GM18520 (cell line): ENCODE results near the gene TNFRSF13B.
"Not testable (repeated sequence)": the region's sequence is repeated elsewhere in the genome, so short reads cannot be mapped to it uniquely, and the experiment has no call there.

Experiments
- ATAC-seq: cut with Tn5 transposase; IDR thresholded peaks from one replicate; pipeline ENCODE4 v1.9.1; 2021; ENCODE audit not compliant: unreplicated experiment

Gene TNFRSF13B

GRCh38 chr17:16928406-16929034 lies 43.4 kb downstream of the TNFRSF13B start:
- ATAC-seq = no peak

DNA sequence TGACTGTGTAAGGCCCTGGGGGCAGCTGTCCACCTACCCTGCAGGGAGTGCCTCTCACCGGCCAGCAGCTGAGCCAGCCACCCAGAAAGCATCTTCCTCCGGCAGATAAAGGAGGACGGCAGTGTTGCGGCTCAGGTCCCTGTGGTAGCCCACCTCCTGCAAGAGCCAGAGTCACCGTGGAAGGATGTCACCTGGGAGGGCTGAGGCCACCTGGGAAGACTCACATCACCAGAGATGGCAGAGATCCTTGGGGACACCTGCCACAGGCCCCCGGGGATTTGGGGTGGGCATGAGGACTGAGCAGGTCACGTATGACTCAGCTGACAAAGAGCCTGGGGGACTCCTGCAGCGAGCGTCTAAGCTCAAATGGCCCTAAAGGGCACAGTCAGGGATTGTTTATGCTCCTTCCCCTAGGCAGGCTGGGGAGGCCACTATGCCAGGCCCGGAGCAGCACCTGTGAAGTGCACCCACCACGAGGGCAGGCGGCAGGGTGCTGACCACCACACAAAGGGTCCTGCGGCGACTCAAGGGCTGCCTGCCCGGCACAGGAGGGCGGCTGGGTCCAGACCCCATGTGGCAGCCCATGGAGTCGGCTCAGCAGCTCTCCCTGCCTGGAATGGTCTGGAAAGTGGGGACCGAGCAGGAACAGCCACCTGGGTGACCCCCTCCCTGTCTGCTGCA lies 44.1 kb downstream of the TNFRSF13B start:
- no peak for ATAC-seq

DNA sequence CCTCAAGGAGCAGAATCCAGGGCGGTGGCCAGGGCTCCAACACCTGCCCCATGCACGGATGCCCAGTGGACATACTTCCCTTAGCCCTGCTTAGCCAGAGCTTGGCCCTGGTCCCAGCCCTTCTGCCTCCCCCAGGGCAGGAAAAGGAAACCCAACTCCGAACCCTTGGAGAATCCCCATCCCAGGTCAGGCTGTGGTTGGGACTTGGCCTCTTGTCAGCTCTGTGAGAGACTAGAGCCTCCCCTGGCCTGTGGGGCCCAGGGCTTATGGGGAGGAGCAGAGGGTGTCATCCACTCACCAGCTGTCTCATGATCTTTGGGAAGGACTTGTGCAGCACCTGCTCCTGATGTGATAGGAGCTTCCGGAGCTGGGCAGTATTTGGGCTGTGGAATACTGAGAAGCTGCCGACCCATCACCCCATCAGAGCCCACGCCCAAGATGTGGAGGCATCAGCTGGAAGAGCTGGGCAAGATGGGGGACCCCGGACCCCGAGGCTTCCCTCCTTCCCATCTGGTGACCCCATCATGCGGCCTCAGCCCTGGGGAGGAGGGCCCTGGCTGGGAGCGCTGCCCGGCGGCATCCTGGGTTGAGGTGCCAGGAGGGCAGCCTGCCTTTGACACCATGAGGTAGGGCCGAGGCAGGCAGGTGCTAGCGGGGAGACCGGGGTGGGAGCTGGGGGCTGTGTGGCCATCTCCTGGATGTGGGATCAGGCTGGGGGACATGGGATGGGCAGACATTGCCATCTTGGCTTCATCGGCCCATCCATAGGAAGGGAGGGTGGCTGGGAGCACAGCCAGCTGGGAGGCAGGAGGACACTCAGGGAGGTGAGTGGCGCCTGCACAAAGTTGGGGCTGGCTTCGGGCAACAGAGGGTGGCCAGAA lies 45.1 kb downstream of the TNFRSF13B start:
- no peak for ATAC-seq

DNA sequence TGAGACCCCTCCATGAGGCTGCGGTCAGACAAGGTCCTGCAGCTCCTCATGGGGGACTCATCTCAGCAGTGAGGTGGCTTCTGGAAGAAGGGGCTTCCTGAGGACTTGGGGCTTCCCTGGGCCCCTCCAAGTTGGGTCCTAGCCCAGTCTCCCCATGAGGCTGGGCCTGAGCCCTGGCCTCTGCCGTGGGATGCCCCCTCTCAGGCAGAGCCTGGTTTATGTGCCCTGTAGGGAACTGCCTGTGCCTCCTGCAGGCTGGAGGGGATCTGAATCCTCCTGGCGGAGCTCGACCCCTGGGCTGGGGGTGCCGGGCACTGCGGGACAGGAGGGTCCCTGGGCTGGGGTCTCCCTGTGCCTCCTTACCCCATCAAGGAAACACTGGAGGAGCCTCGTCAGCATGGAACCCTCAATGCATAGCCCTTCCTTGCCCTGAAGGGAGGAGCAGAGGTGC lies 45.8 kb downstream of the TNFRSF13B start:
- no peak for ATAC-seq

DNA sequence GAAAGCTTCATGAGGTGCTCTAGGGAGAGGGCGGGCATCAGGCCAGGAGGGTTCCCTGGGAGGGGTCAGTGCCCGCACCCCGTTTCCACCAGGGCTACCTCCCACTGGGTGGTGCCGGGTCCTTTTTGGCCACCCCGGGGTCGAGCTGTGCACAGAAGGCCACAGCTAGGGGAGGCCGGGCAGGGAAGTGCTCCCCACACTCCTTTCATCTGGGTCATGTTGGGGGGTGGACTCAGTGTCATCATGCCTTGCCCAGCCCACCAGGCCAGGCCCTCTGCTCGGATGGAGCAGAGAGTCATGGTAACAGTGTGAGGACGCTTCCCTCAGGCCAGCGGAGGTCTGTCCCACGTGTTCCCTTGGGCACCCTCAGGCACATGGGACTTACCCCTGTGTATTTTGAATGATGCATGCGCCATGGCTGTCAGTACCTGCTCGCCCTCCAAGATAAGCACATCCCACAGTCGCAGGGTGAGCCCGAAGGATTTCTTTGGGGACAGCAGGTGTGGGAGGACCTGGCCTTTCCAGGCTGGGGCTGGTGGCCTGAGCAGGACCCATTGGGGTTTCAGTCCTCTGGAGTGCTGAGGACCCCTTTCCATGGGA lies 46.4 kb downstream of the TNFRSF13B start:
- no peak for ATAC-seq

DNA sequence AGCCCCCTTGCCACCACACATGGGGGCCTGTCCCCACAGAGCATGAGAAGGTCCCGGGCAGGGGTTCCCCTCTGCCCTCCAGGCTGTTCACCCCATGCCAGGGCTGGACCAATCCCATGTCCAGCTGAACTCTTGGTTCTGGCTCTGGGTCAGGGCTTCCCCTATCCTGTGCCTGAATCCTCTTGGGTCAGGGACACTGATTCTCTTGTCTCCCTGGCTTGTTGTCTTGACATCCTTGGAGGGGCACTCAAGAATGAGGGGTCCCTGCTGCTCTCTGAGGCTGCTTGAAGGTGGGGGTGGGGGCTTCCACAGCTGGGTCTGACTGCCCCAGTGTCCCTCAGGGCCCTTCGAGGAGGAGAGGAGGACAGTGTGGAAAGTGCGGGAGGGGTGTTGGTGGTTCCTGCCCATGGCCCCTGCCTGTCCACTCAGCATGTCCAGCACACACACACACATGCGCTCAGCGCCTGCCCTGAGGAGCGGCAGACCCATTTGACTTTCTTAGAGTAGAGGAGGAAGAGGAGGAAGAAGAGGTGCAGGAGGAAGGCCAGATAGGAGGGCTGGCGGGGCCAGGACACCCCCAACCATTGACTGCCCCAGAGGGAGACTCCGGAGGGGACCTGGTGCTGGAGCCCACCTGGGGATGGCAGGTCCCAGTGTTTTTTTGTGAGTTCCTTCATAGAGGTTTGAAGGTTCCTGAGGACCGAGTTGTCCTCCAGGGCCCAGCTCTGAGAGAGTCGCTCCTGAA lies 47.0 kb downstream of the TNFRSF13B start:
- no peak for ATAC-seq

DNA sequence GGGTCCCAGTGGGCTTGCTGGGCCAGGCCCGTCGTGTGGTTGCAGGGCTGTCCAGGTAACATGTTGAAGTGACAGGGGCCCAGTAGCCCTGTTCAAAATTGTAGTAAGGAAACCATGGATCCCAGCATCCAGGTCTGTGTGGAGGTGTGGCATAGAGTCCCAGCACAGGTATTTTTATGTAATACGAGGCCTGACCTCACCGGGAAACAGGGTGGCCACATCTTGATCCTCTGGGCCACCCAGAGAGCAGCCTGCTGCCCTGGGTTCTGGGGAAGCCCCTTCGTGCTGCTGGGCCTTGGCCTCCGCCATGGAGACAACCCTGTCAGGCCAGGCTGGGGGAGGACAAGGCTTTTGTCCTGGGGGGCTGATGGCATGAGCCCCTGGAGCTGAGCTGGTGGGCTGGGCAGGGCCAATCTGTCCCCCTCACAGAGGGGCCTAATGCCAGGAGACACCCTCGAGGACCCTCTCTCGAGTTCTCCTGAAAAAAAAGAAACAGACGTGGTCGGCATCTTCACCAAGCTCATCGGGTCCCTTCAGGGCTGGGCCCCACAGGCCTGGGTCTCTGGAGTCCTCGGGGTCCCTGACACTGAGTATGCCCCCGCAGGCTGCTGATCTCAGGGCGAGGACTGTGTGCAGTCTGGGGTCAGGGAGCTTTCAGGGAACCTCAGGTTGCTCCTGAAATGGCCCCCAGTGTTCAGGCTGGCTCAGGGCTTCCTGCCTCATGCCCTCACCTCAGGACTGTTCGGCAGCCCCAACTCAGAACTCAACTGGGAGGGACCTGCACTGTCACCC lies 47.8 kb downstream of the TNFRSF13B start:
- no peak for ATAC-seq

GRCh38 chr17:16923097-16923903 lies 48.6 kb downstream of the TNFRSF13B start:
- no peak for ATAC-seq

DNA sequence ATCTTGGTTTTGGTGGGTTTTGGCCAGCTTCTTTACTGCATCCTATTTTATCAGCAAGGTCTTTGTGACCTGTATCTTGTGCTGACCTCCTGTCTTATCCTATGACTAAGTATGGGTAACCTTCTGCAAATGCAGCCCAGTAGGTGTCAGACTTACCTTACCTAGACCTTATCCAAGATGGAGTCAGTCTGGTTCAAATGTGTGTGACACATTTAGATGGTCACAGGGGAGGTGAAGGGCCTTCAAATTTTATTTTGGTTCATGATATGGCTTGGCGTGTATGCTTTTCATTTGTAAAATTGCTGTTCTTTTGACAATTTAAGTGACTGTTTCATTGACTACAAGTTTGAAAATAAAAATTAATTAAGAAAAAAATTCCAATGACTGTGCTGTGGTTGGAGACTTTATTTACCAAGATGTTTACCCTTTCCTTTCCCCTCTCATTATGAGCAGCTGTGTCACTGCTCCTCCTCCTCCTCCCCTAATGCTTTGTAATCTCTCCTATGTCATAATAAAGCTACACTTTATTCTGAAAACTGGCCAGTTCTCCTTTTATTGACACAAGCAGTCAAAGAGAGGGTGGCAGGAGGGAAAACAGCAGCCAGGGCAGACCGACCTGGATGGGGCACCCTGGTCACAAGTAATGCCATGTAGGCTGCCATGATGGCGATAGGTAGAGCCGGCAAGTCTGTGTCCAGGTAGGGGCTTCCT lies 49.4 kb downstream of the TNFRSF13B start:
- no peak for ATAC-seq

DNA sequence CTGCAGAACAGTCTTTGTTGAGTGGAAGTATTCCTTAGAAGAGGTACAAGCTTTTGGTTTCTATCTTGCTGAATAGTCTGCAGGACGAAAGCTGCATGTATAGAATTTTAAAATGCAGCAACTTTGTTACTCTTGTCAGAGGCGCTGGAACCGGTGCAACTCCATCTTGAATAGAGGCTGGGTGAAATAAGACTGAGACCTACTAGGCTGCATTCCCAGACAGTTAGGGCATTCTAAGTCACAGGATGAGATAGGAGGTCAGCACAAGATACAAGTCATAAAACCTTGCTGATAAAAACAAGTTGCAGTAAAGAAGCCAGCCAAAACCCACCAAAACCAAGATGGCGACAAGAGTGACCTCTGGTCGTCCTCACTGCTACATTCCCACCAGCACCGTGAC lies 50.5 kb downstream of the TNFRSF13B start:
- not testable (repeated sequence) for ATAC-seq

DNA sequence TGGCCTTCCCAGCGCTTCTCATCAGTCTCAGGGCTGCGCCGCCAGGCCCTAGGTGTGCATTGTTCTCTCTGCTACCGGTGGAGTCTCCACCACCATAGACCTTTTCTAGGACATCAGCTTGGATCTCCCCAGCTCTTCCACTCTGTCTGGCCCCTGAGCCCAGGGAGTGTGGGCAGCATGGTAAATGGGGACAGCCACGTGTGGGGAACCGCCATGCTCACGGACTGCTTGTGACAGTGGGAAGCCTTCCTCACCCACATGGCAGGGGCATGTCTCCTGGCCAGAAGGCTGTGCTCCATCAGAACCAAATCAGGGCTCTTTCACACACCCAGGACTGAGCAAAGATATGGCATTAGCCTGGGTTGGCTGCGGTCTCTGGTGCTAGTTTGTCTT lies 51.3 kb downstream of the TNFRSF13B start:
- no peak for ATAC-seq

GRCh38 chr17:16919663-16920627 lies 52.0 kb downstream of the TNFRSF13B start:
- no peak for ATAC-seq

DNA sequence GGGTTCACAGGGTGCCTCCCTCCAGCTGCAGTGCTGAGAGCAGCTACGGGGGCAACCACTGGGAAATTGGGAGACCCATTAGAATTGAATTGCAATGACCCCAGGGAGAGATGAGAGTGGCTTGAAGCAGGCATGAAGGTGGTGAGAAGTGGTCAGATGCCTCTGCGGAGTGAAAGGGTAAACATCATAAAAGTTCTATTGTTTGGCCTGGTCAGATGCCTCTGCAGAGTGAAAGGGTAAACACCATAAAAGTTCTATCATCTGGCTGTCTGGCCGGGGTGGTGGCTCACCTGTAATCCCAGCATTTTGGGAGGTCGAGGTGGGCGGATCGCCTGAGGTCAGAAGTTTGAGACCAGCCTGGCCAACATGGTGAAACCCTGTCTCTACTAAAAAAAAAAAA lies 53.5 kb downstream of the TNFRSF13B start:
- ATAC-seq = no peak

DNA sequence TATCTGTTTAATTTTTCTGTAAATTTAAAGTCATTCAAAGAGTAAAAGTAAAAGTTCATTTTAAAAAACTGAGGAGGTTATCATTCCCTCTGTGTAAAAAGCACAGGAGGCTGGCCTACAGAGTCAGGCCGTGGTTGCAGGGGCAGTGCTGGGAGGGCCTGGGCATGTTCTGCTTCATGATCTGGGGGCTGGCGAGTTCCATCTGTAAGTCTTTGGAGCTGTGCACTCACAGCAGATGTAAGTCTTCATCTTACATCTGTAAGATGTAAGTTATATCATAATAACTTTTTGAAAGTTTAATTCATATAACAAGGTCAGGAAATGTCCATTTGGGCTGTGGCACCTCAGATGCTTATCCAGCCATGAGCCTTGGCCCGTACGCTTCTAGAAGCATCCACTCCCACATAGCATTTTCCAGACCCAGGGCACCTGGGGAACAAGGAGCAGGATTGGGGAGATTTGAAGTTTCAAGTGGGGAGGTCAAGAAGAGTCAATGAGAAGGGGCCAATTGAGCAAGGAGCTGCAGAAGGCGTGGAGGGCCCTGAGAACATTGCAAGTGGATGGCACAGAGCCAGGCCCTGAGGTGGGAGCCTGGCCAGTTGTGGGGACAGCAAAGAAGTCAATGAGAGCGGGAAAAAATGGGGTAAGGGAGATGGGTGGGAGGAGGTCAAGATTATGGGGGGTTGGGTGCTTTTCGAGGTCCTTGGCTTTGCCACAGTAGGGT lies 54.1 kb downstream of the TNFRSF13B start:
- ATAC-seq = no peak

DNA sequence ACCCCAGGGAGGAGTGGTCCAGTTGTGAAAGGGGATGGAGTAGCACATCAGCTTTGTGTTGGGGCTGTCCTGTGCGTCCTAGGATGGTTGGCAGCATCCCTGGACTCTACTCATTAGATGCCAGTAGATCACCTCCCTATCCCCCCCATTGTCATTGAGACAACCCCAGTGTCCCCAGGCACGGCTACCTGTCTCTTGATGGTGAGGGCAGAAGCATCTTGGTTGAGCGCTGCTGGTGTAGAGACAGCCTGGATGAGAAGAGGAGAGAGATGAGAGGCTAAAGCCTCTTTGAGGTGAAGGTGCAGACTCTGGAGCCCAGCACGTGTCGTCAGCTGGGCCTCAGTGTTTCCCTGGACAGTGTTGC lies 55.4 kb downstream of the TNFRSF13B start:
- no peak for ATAC-seq

DNA sequence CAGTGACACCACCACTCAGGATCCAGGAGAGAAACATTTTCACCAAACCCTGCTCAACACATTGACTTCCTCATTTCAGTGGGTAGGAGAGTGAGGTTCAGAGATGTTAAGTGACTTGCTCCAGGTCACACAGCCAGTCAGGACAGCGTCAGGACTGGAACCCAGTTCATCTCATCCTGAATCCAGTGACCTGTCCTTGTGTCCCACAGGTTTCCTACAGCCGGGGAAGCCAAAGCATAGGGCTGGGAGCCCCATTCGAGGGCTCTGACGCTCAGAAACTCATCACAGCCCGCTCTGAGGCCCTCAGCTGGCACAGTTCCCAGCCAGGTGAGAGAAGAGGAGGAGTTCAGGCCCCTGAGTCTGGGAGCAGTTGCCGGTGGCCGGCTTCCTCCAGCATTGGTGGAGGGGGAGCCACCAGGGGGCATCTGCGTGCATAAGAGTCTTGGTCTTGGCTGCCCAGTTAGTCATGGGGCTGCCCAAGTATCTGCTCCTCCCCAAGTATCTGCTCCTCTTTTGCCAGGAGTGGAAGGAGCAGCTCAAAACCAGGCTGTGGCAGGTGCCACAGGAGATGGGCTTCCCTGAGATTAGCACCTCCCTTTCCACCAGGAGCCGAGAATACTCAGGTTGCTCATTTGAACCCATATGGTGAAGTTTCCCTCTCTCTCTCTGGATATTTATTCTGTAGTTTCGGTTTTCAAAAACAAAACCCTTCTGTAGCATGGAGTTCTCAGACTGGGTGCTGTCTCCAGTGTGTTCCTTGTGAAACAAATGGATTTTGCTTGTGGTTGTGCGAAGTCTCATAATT lies 56.0 kb downstream of the TNFRSF13B start:
- ATAC-seq = no peak
